Ectodermal cell (in vitro differentiated cells): Measurements from ENCODE around the gene ABHD8.
"Not testable (repeated sequence)": the region's sequence is repeated elsewhere in the genome, so short reads cannot be mapped to it uniquely, and the experiment has no call there.

Source experiments
- H3K27ac ChIP-seq: 2 replicates; pipeline ENCODE4 v1.7.0; 2013; ENCODE audit warnings: mild to moderate bottlenecking, low read depth, low read length; ENCODE audit not compliant: insufficient read depth, poor library complexity, severe bottlenecking
- H3K27me3 ChIP-seq: 2 replicates; pipeline ENCODE4 v1.7.0; 2013; ENCODE audit warnings: mild to moderate bottlenecking, low read length; ENCODE audit not compliant: insufficient read depth, control insufficient read depth, poor library complexity, severe bottlenecking
- H3K36me3 ChIP-seq: one replicate; pipeline ENCODE4 v1.7.0; 2013; ENCODE audit warnings: low read length; ENCODE audit not compliant: control insufficient read depth, insufficient read depth
- H3K4me1 ChIP-seq: one replicate; pipeline ENCODE4 v1.7.0; 2013; ENCODE audit warnings: low read length; ENCODE audit not compliant: control insufficient read depth, insufficient read depth
- H3K4me3 ChIP-seq: 2 replicates; pipeline ENCODE4 v1.7.0; 2013; ENCODE audit warnings: low read depth, low read length, control low read depth; ENCODE audit not compliant: insufficient read depth
- H3K9me3 ChIP-seq: 2 replicates; pipeline ENCODE4 v1.7.0; 2013; ENCODE audit warnings: mild to moderate bottlenecking, low read length, moderate library complexity; ENCODE audit not compliant: control insufficient read depth
- whole genome bisulfite sequencing, 2 experiments: methylation state at CpG; one replicate each; pipeline ENCODE4 v1.1.7; 2013; ENCODE audit warnings: missing lambda C conversion rate in 2 of 2; 5-methylcytosine and 5-hydroxymethylcytosine counted together

ABHD8 gene

GRCh38 chr19:17282488-17283125 lies 20.6 kb downstream of the ABHD8 start:
- peaks cover 21% of the 10 kb centered on the region for H3K27me3 ChIP-seq
- H3K27ac ChIP-seq, result no peak overlapping the region
- peak overlapping the region; percentile 24 for H3K4me3 ChIP-seq
- 13 to 14% methylated on average over 45 of the region's 45 CpGs for WGBS, 2 experiments
- peaks cover 5% of the 10 kb centered on the region for H3K36me3 ChIP-seq
- H3K9me3 ChIP-seq, result no peaks in the 10 kb centered on the region
- no peaks in the 10 kb centered on the region for H3K4me1 ChIP-seq

GRCh38 chr19:17281391-17282304 lies 21.6 kb downstream of the ABHD8 start, which contains the start of gene ANKLE1:
TSS of gene ANKLE1 (plus strand) at chr19:17281901. CDS start at chr19:17281921, 20 bp downstream.
- WGBS, 2 experiments, result 36 to 37% methylated on average over 75 of the region's 75 CpGs

GRCh38 chr19:17279436-17279835 lies 23.8 kb downstream of the ABHD8 start:
- Histone ChIP-seq H3K27me3 (peaks cover 21% of the 10 kb centered on the region), H3K4me1 (no peaks in the 10 kb centered on the region), H3K27ac (no peak overlapping the region), H3K36me3 (peaks cover 24% of the 10 kb centered on the region), H3K9me3 (no peaks in the 10 kb centered on the region), H3K4me3 (no peak overlapping the region)
- WGBS, 2 experiments, result 78% methylated on average over 3 of the region's 3 CpGs

More at GRCh38 chr19:17281391-17282304, 21.6 kb downstream of the ABHD8 start, which contains the start of gene ANKLE1:
- Histone ChIP-seq H3K4me1 (no peaks in the 10 kb centered on the region), H3K4me3 (peak within 1 kb of the TSS; percentile 24), H3K9me3 (no peaks in the 10 kb centered on the region), H3K27me3 (peaks cover 21% of the 10 kb centered on the region), H3K36me3 (peaks cover 15% of the 10 kb centered on the region), H3K27ac (no peak within 1 kb of the TSS)

- Histone ChIP-seq H3K36me3 (peaks cover 37% of the 10 kb centered on the region), H3K4me3 (no peak overlapping the region)
Observed at GRCh38 chr19:17275441-17276175, 27.6 kb downstream of the ABHD8 start.

GRCh38 chr19:17274892-17275291 lies 28.3 kb downstream of the ABHD8 start:
- H3K4me1 ChIP-seq, H3K27ac ChIP-seq, H3K4me3 ChIP-seq, H3K27me3 ChIP-seq, H3K9me3 ChIP-seq: not testable (repeated sequence)
- 89 to 96% methylated on average over 3 of the region's 3 CpGs for WGBS, 2 experiments
- H3K36me3 ChIP-seq, result peaks cover 41% of the 10 kb centered on the region

More at GRCh38 chr19:17275441-17276175, 27.6 kb downstream of the ABHD8 start:
- H3K27ac ChIP-seq, result no peak overlapping the region
- H3K27me3 ChIP-seq, result peaks cover under 1% of the 10 kb centered on the region
- no peaks in the 10 kb centered on the region for H3K4me1 ChIP-seq
- 95% methylated on average over 19 of the region's 19 CpGs for WGBS, 2 experiments
- no peaks in the 10 kb centered on the region for H3K9me3 ChIP-seq

- 93 to 96% methylated on average over 13 of the region's 13 CpGs for WGBS, 2 experiments
- peaks cover 6% of the 10 kb centered on the region for H3K4me1 ChIP-seq
- no peaks in the 10 kb centered on the region for H3K27me3 ChIP-seq
- H3K9me3 ChIP-seq, result no peaks in the 10 kb centered on the region
- H3K36me3 ChIP-seq, result peaks cover 18% of the 10 kb centered on the region
- H3K4me3 ChIP-seq, result no peak overlapping the region
- no peak overlapping the region for H3K27ac ChIP-seq
Observed at GRCh38 chr19:17268754-17269153, 34.5 kb downstream of the ABHD8 start.

GRCh38 chr19:17266975-17267788 lies 36.0 kb downstream of the ABHD8 start, which contains the start of gene BABAM1:
TSS of gene BABAM1 (plus strand) at chr19:17267443. CDS start at chr19:17268807, 1,364 bp downstream.
- peaks cover 6% of the 10 kb centered on the region for H3K4me1 ChIP-seq
- H3K27me3 ChIP-seq, result no peaks in the 10 kb centered on the region
- H3K36me3 ChIP-seq, result peaks cover 11% of the 10 kb centered on the region
- 1% methylated on average over 27 of the region's 27 CpGs for WGBS, 2 experiments
- no peaks in the 10 kb centered on the region for H3K9me3 ChIP-seq
- H3K4me3 ChIP-seq, result peak within 1 kb of the TSS; percentile 87
- no peak within 1 kb of the TSS for H3K27ac ChIP-seq

- Histone ChIP-seq H3K36me3 (peaks cover 11% of the 10 kb centered on the region), H3K4me1 (peaks cover 6% of the 10 kb centered on the region), H3K9me3 (no peaks in the 10 kb centered on the region), H3K27me3 (no peaks in the 10 kb centered on the region), H3K27ac (no peak overlapping the region), H3K4me3 (no peak overlapping the region)
- 87 to 90% methylated on average over 12 of the region's 12 CpGs for WGBS, 2 experiments
Observed at GRCh38 chr19:17266589-17266974, 36.6 kb downstream of the ABHD8 start.

- peaks cover 6% of the 10 kb centered on the region for H3K4me1 ChIP-seq
Observed at GRCh38 chr19:17266026-17266425, 37.2 kb downstream of the ABHD8 start.

More at GRCh38 chr19:17266026-17266425, 37.2 kb downstream of the ABHD8 start:
- 90 to 94% methylated on average over 7 of the region's 7 CpGs for WGBS, 2 experiments
- H3K27me3 ChIP-seq, result no peaks in the 10 kb centered on the region
- no peak overlapping the region for H3K4me3 ChIP-seq
- H3K27ac ChIP-seq, result no peak overlapping the region
- no peaks in the 10 kb centered on the region for H3K9me3 ChIP-seq
- H3K36me3 ChIP-seq, result peaks cover 11% of the 10 kb centered on the region
